ENCODE results near the gene MAP3K5. TPM values are rescaled to one million over a fixed set of nuclear protein-coding genes. Genes with fewer than 3 reads are reported as not detected.

The MAP3K5 gene
- total and polyA plus RNA-seq, 2 of the 8 experiments (the other 6 are each of a cell fraction or from before 2014, with no cell fraction given), result 0.63 to 2.6 TPM

GRCh38 chr6:136613477-136613876 is 178.8 kb downstream of the MAP3K5 start:
- Histone ChIP-seq H3K4me2 (ENCODE audit: insufficient read depth in 1 of 2, low read depth in 2 of 2, low read length in 2 of 2) (0 out of 4 replicates have a peak overlapping the region, but pooled peaks of 1 of the 2 experiments have one; percentile 18), H4K8ac (ENCODE audit: extremely low read depth, insufficient read depth, low read length) (no peak overlapping the region), H4K5ac (ENCODE audit: insufficient read length, low read depth, low read length) (no peak overlapping the region), H2BK15ac (ENCODE audit: low read length) (no peak overlapping the region), H4K91ac (replicated peaks; ENCODE audit: insufficient read length, low read length) (no peak overlapping the region), H3K56ac (replicated peaks; ENCODE audit: insufficient read length, low read depth, low read length) (no peak overlapping the region), H2AFZ (ENCODE audit: low read length) (no peak overlapping the region), H3K79me2 (ENCODE audit: control insufficient read depth in 1 of 2, insufficient read depth in 2 of 2, low read length in 2 of 2) (no peaks in the 10 kb centered on the region), H2AK5ac (ENCODE audit: low read depth, low read length) (no peak overlapping the region), H3K14ac (ENCODE audit: insufficient read length) (no peak overlapping the region), H3K4ac (replicated peaks; ENCODE audit: insufficient read length, low read depth, low read length) (no peak overlapping the region), H2BK12ac (ENCODE audit: low read depth, low read length) (no peak overlapping the region), H3K79me1 (ENCODE audit: low read depth, low read length) (no peaks in the 10 kb centered on the region), H3K23me2 (ENCODE audit: low read depth, low read length) (no peaks in the 10 kb centered on the region; the same call in 1 of the 2 replicates), H3K27ac (ENCODE audit: low read depth, low read length) (no peak overlapping the region), H3K9ac (replicated peaks in 1 of 4; ENCODE audit: extremely low read depth in 1 of 4, low read depth in 3 of 4, low read length in 3 of 4) (no peak overlapping the region), H3K9me3 (ENCODE audit: insufficient read depth in 2 of 2, low read depth in 1 of 2, low read length in 1 of 2) (no peaks in the 10 kb centered on the region), H3K18ac (ENCODE audit: extremely low read depth, low read length) (0 out of 2 replicates have a peak overlapping the region, but pooled peaks have one; percentile 6), H4K20me1 (replicated peaks in 1 of 2; ENCODE audit: control insufficient read depth in 1 of 2, insufficient read depth in 2 of 2, low read length in 2 of 2) (no peaks in the 10 kb centered on the region), H2BK5ac (ENCODE audit: low read depth, low read length) (no peak overlapping the region), H2BK20ac (ENCODE audit: low read length) (no peak overlapping the region), H3K27me3 (replicated peaks in 1 of 4; ENCODE audit: control insufficient read depth in 3 of 4, extremely low read depth in 1 of 4, insufficient read depth in 3 of 4, low read length in 3 of 4) (no peaks in the 10 kb centered on the region), H3K23ac (ENCODE audit: insufficient read length) (no peak overlapping the region), H3K36me3 (ENCODE audit: control insufficient read depth in 2 of 4, insufficient read depth in 4 of 4, low read length in 3 of 4) (no peaks in the 10 kb centered on the region), H3K4me1 (replicated peaks in 1 of 4; ENCODE audit: control insufficient read depth in 3 of 4, insufficient read depth in 4 of 4, low read length in 3 of 4) (peaks cover 0 to 10% (median 1%) of the 10 kb centered on the region in 4 experiments; a peak in 4 of 7 replicates), H3K4me3 (ENCODE audit: extremely low read depth in 1 of 4, insufficient read depth in 2 of 4, low read depth in 3 of 4, low read length in 4 of 4) (peak overlapping the region in 1 of 4 experiments; percentile 24; a peak in 1 of 8 replicates), H2BK120ac (replicated peaks; ENCODE audit: low read depth, low read length) (peak overlapping the region; percentile 43)
- 86% methylated on average over 3 of the region's 3 CpGs; no CpG with 5 or more reads in 1 of the 2 experiments for WGBS, 2 experiments (ENCODE audit: extremely low coverage in 1 of 2, insufficient coverage in 1 of 2, insufficient read length in 1 of 2, insufficient replicate concordance in 2 of 2, low coverage in 1 of 2, low lambda C conversion rate in 2 of 2, missing lambda C conversion rate in 1 of 2)
- CTCF ChIA-PET (ENCODE audit: partially characterized antibody), result interaction anchor here (1.2 to 1.9 kb wide), 5 partner anchors 12 to 181 kb away, joined by 3 to 5 read pairs (median 4); partner anchors contain the start of gene MAP3K5
- POLR2A ChIA-PET (ENCODE audit: partially characterized antibody), result no interaction called here
- DNase-seq (ENCODE audit: low read depth in 1 of 2, low spot score in 2 of 2) (no peak), FAIRE-seq (no peak)
- TF ChIP-seq KDM5A (IDR thresholded peaks at IDR 0.05; ENCODE audit: low read length) (no peak), RAD21 (IDR thresholded peaks at IDR 0.05 in 1 of 2, conservative IDR thresholded peaks at IDR 0.05 in 1 of 2; ENCODE audit: low read depth in 2 of 2, low read length in 2 of 2) (no peak), GABPA (IDR thresholded peaks at IDR 0.05; ENCODE audit: borderline replicate concordance, insufficient read depth, low read length) (no peak), YY1 (IDR thresholded peaks at IDR 0.05; ENCODE audit: low read depth, low read length) (no peak), CHD1 (IDR thresholded peaks at IDR 0.05; ENCODE audit: low read depth, low read length) (no peak), CHD2 (IDR thresholded peaks at IDR 0.05; ENCODE audit: low read length) (no peak), MAX (IDR thresholded peaks at IDR 0.05) (no peak), KDM1A (IDR thresholded peaks at IDR 0.05; ENCODE audit: borderline replicate concordance, low read length) (no peak), BACH1 (IDR thresholded peaks at IDR 0.05; ENCODE audit: low read length) (no peak), TAF7 (optimal IDR thresholded peaks at IDR 0.05; ENCODE audit: borderline replicate concordance, low read depth, low read length) (no peak), CBX5 (IDR thresholded peaks at IDR 0.05; ENCODE audit: low read depth, low read length) (no peak), EP300 (IDR thresholded peaks at IDR 0.05; ENCODE audit: borderline replicate concordance in 1 of 2, low read depth in 2 of 2, low read length in 2 of 2) (no peak), RNF2 (IDR thresholded peaks at IDR 0.05; ENCODE audit: borderline replicate concordance, low read depth, low read length, missing control alignments, poor library complexity, severe bottlenecking) (no peak)

Measured in H1 (cell line).